H1 (cell line): Measurements from ENCODE around the gene INPP5F. TPM values are rescaled to one million over a fixed set of nuclear protein-coding genes. Genes with fewer than 3 reads are reported as not detected.

Source experiments
- CTCF ChIA-PET: fragments of 300-600 bp; sonication (Branson Sonifier 250); formaldehyde crosslinking; loops from one replicate; lab custom pipeline; 2021; ENCODE audit not compliant: partially characterized antibody; lab: Charles Lee
- POLR2A ChIA-PET: fragments of 300-600 bp; sonication (Branson Sonifier 250); formaldehyde crosslinking; loops from one replicate; lab custom pipeline; 2021; ENCODE audit warnings: inconsistent platforms; ENCODE audit not compliant: partially characterized antibody; lab: Charles Lee
- DNase-seq, 2 experiments: peaks; one replicate each; pipeline versions ENCODE4 v3.0.0 to v3.0.0-alpha.2; 2010 to 2022; ENCODE audit warnings: low spot score in 2 of 2, low read depth in 1 of 2, mixed read lengths in 1 of 2
- FAIRE-seq: peaks from 2 replicates; lab custom pipeline; 2011; peaks lifted over from hg19 to GRCh38; lab: Jason Lieb, UNC
- H2AFZ ChIP-seq: 2 replicates; pipeline ENCODE4 v1.8.1; 2012; ENCODE audit warnings: low read length, inconsistent platforms
- H2AK5ac ChIP-seq: 2 replicates; pipeline ENCODE4 v1.6.1; 2013; ENCODE audit warnings: low read depth, low read length
- H2BK120ac ChIP-seq: replicated peaks from 2 replicates; pipeline ENCODE3; 2013; ENCODE audit warnings: low read depth, low read length, inconsistent platforms
- H2BK12ac ChIP-seq: 2 replicates; pipeline ENCODE4 v1.6.1; 2013; ENCODE audit warnings: low read depth, low read length
- H2BK15ac ChIP-seq: 2 replicates; pipeline ENCODE4 v1.6.1; 2013; ENCODE audit warnings: low read length
- H2BK20ac ChIP-seq: 2 replicates; pipeline ENCODE4 v1.6.1; 2013; ENCODE audit warnings: low read length
- H2BK5ac ChIP-seq: 2 replicates; pipeline ENCODE4 v1.6.1; 2013; ENCODE audit warnings: low read depth, low read length
- H3K14ac ChIP-seq: 2 replicates; pipeline ENCODE4 v1.6.1; 2013; ENCODE audit warnings: inconsistent platforms; ENCODE audit not compliant: insufficient read length
- H3K18ac ChIP-seq: 2 replicates; pipeline ENCODE4 v1.6.1; 2013; ENCODE audit warnings: low read length; ENCODE audit errors: extremely low read depth
- H3K23ac ChIP-seq: 2 replicates; pipeline ENCODE4 v1.6.1; 2013; ENCODE audit warnings: inconsistent platforms; ENCODE audit not compliant: insufficient read length
- H3K23me2 ChIP-seq: 2 replicates; pipeline ENCODE4 v1.6.1; 2013; ENCODE audit warnings: low read depth, low read length
- H3K27ac ChIP-seq: 2 replicates; pipeline ENCODE4 v1.6.1; 2011; ENCODE audit warnings: low read depth, low read length, inconsistent platforms
- H3K27me3 ChIP-seq, 4 experiments: replicated peaks in 1 of 4; 1 replicate in 1 of 4; 2 replicates in 3 of 4; pipeline versions ENCODE4 v1.6.1 to v1.8.1; 2011 to 2013; ENCODE audit warnings: low read length in 3 of 4, mild to moderate bottlenecking in 3 of 4, inconsistent platforms in 2 of 4, mixed read lengths in 2 of 4, moderate library complexity in 1 of 4; ENCODE audit not compliant: control insufficient read depth in 3 of 4, insufficient read depth in 3 of 4; ENCODE audit errors: extremely low read depth in 1 of 4
- H3K36me3 ChIP-seq, 4 experiments: 2 replicates each; pipeline versions ENCODE4 v1.6.1 to v1.8.1; 2011 to 2013; ENCODE audit warnings: mild to moderate bottlenecking in 4 of 4, low read length in 3 of 4, moderate library complexity in 2 of 4, control low read depth in 1 of 4, inconsistent platforms in 1 of 4; ENCODE audit not compliant: insufficient read depth in 4 of 4, control insufficient read depth in 2 of 4
- H3K4ac ChIP-seq: replicated peaks from 2 replicates; pipeline ENCODE3; 2013; ENCODE audit warnings: low read length, low read depth, mixed read lengths, inconsistent platforms; ENCODE audit not compliant: insufficient read length
- H3K4me1 ChIP-seq, 4 experiments: replicated peaks in 1 of 4; 1 replicate in 1 of 4; 2 replicates in 3 of 4; pipeline versions ENCODE4 v1.6.1 to v1.8.1; 2011 to 2013; ENCODE audit warnings: low read length in 3 of 4, inconsistent platforms in 2 of 4, mixed read lengths in 1 of 4; ENCODE audit not compliant: insufficient read depth in 4 of 4, control insufficient read depth in 3 of 4
- H3K4me2 ChIP-seq, 2 experiments: 2 replicates each; pipeline versions ENCODE4 v1.6.1 to v1.8.1; 2011 to 2013; ENCODE audit warnings: low read depth in 2 of 2, low read length in 2 of 2, control low read depth in 1 of 2, inconsistent platforms in 1 of 2, mild to moderate bottlenecking in 1 of 2; ENCODE audit not compliant: insufficient read depth in 1 of 2
- H3K4me3 ChIP-seq, 4 experiments: fragments of 200-600, 300-600 bp in 1 of 4; sonication (generic), shearing (Covaris generic), sonication (Bioruptor Twin) in 1 of 4; 2 replicates each; pipeline versions ENCODE4 v1.5.1 to v1.8.1; 2011 to 2016; ENCODE audit warnings: low read length in 4 of 4, low read depth in 3 of 4, control low read depth in 2 of 4, inconsistent platforms in 2 of 4, mild to moderate bottlenecking in 2 of 4, mixed read lengths in 1 of 4, moderate library complexity in 1 of 4; ENCODE audit not compliant: insufficient read depth in 2 of 4; ENCODE audit errors: extremely low read depth in 1 of 4
- H3K56ac ChIP-seq: replicated peaks from 2 replicates; pipeline ENCODE3; 2013; ENCODE audit warnings: low read depth, mild to moderate bottlenecking, mixed read lengths, low read length, inconsistent platforms; ENCODE audit not compliant: insufficient read length
- H3K79me1 ChIP-seq: 2 replicates; pipeline ENCODE4 v1.6.1; 2013; ENCODE audit warnings: low read depth, low read length, control low read depth
- H3K79me2 ChIP-seq, 2 experiments: 2 replicates each; pipeline versions ENCODE4 v1.6.1 to v1.8.1; 2012 to 2013; ENCODE audit warnings: low read length in 2 of 2, mild to moderate bottlenecking in 2 of 2, inconsistent platforms in 1 of 2; ENCODE audit not compliant: insufficient read depth in 2 of 2, control insufficient read depth in 1 of 2
- H3K9ac ChIP-seq, 4 experiments: replicated peaks in 1 of 4; 1 replicate in 1 of 4; 2 replicates in 3 of 4; pipeline versions ENCODE4 v1.6.1 to v1.8.1; 2011 to 2013; ENCODE audit warnings: low read depth in 3 of 4, low read length in 3 of 4, control low read depth in 2 of 4, mild to moderate bottlenecking in 2 of 4, moderate library complexity in 2 of 4, inconsistent platforms in 1 of 4; ENCODE audit errors: extremely low read depth in 1 of 4
- H3K9me3 ChIP-seq, 2 experiments: 2 replicates each; pipeline versions ENCODE4 v1.6.1 to v1.8.1; 2012 to 2013; ENCODE audit warnings: mild to moderate bottlenecking in 2 of 2, moderate library complexity in 2 of 2, control low read depth in 1 of 2, inconsistent platforms in 1 of 2, low read depth in 1 of 2, low read length in 1 of 2, mixed read lengths in 1 of 2; ENCODE audit not compliant: insufficient read depth in 2 of 2
- H4K20me1 ChIP-seq, 2 experiments: replicated peaks in 1 of 2; 2 replicates each; pipeline versions ENCODE3 to v1.8.1; 2011 to 2013; ENCODE audit warnings: inconsistent platforms in 2 of 2, low read length in 2 of 2, mild to moderate bottlenecking in 1 of 2; ENCODE audit not compliant: insufficient read depth in 2 of 2, control insufficient read depth in 1 of 2
- H4K5ac ChIP-seq: 2 replicates; pipeline ENCODE4 v1.6.1; 2013; ENCODE audit warnings: low read length, low read depth, mixed read lengths, inconsistent platforms; ENCODE audit not compliant: insufficient read length
- H4K8ac ChIP-seq: 2 replicates; pipeline ENCODE4 v1.8.0; 2013; ENCODE audit warnings: mild to moderate bottlenecking, moderate library complexity, low read length, inconsistent platforms; ENCODE audit not compliant: insufficient read depth; ENCODE audit errors: extremely low read depth
- H4K91ac ChIP-seq: replicated peaks from 2 replicates; pipeline ENCODE3; 2013; ENCODE audit warnings: low read length, mixed read lengths, inconsistent platforms; ENCODE audit not compliant: insufficient read length
- WGBS, 2 experiments: shearing (Covaris generic) in 1 of 2; methylation state at CpG; one replicate each; pipeline versions ENCODE4 v1.1.6 to v1.1.7; 2013 to 2015; ENCODE audit warnings: low lambda C conversion rate in 2 of 2, mixed read lengths in 2 of 2, inconsistent platforms in 1 of 2, low coverage in 1 of 2, missing lambda C conversion rate in 1 of 2; ENCODE audit not compliant: insufficient replicate concordance in 2 of 2, insufficient coverage in 1 of 2, insufficient read length in 1 of 2; ENCODE audit errors: extremely low coverage in 1 of 2, missing lambda C conversion rate in 1 of 2; 5-methylcytosine and 5-hydroxymethylcytosine counted together
- polyA plus RNA-seq, 7 experiments: library from polyadenylated mRNA; depleted of rRNA in 3 of 7; stranded (reverse) in 5 of 7; unstranded in 2 of 7; fragments of >200 nt in 5 of 7; fragments of 200-250 nt in 2 of 7; gene quantifications; 1 replicate in 5 of 7; 2 replicates in 1 of 7; 4 replicates in 1 of 7; pipeline versions ENCODE4 v1.2.1 to v1.2.3, GENCODE V29; 2011 to 2013; ENCODE audit warnings: missing spikeins in 2 of 7, mixed read lengths in 2 of 7
- total RNA-seq: library from RNA; stranded (reverse); fragmentation: NEBNext Ultra II Directional; extraction: Animal tissue kit (Norgen Biotek cat#: 25700); gene quantifications from 2 replicates; pipeline ENCODE4 v1.2.1, GENCODE V29; 2021

Gene INPP5F
- total and polyA plus RNA-seq, 2 of the 8 experiments (the other 6 are each of a cell fraction or from before 2014, with no cell fraction given) = 50.1 to 101 TPM

DNA sequence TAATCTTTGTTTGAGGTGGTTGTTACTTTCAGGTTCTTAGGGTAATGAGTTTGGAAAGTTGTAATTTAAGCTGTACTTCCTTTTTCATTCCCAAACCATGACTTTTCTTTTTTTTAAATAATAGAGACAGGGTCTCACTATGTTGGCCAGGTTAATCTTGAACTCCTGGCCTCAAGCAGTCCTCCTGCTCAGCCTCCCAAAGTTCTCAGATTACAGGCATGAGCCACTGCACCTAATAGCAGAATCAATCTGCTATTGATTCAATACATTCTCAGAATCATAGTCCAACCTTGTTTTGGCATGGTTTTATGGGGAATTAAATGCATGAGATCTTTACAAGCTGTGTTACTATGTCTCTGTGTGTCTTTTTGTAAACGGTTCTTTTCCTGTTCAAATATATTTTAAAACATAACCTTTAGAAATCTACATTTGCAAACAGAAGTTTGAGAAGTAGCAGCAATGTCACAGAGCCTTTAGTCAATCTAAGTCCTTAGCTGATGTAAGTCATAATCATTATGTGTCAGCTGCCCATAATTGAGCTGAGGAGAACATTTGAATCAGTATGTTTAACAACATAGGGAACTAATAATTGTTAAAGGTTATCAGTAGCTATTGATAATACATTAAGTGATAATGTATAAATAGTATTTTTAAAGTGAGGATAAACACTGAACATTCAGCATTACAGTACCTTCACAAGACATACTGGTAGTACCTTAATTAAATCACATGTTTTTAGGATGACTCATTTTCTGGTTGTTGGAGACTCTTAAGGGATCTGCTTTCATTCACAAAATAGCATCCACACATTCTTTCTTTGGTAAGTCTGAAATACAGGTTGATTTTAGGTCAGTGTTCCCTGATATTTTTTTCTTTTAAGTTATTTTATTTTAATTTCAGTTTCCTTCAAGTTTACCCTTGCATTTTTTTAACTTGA, 8.8 kb downstream of the INPP5F start:
- H3K36me3 ChIP-seq = no peaks in the 10 kb centered on the region
- H3K9me3 ChIP-seq = no peaks in the 10 kb centered on the region
- WGBS, 2 experiments = 68% methylated on average over 1 of the region's 1 CpG; no CpG with 5 or more reads in 1 of the 2 experiments
- no peak overlapping the region; the same call in 1 of the 2 replicates for H2BK12ac ChIP-seq
- no peak overlapping the region for H3K9ac ChIP-seq
- DNase-seq = no peak
- H3K14ac ChIP-seq = no peak overlapping the region
- H3K4me1 ChIP-seq = peaks cover 0 to 12% (median 6%) of the 10 kb centered on the region in 4 experiments; a peak in 3 of 7 replicates
- H2BK120ac ChIP-seq = no peak overlapping the region
- no peak overlapping the region for H3K4ac ChIP-seq
- 0 out of 4 replicates have a peak overlapping the region, but pooled peaks of 1 of the 2 experiments have one; percentile 18 for H3K4me2 ChIP-seq
- H3K27ac ChIP-seq = no peak overlapping the region; the same call in 1 of the 2 replicates
- H3K27me3 ChIP-seq = no peaks in the 10 kb centered on the region
- no peak overlapping the region for H2BK20ac ChIP-seq
- no peak overlapping the region for H3K56ac ChIP-seq
- no peak overlapping the region for H2AK5ac ChIP-seq
- H4K91ac ChIP-seq = no peak overlapping the region
- no peak overlapping the region for H2AFZ ChIP-seq
- no peak overlapping the region for H3K23ac ChIP-seq
- FAIRE-seq = no peak
- H2BK5ac ChIP-seq = no peak overlapping the region
- H3K18ac ChIP-seq = no peak overlapping the region
- H3K4me3 ChIP-seq = peak overlapping the region in 1 of 4 experiments; percentile 19; a peak in 1 of 8 replicates
- ChIA-PET CTCF (interaction anchor here (1.3 to 5.7 kb wide), 4 partner anchors 9 to 80 kb away, joined by 3 to 30 read pairs (median 15); partner anchors contain the start of gene INPP5F), POLR2A (interaction anchor here (1.0 to 1.7 kb wide), 3 partner anchors 9 to 47 kb away, joined by 3 to 6 read pairs (median 5); partner anchors contain the start of gene INPP5F)
- no peak overlapping the region for H2BK15ac ChIP-seq
- no peaks in the 10 kb centered on the region for H4K20me1 ChIP-seq
- H4K8ac ChIP-seq = no peak overlapping the region
- no peaks in the 10 kb centered on the region for H3K79me1 ChIP-seq
- H3K23me2 ChIP-seq = no peaks in the 10 kb centered on the region
- H4K5ac ChIP-seq = peak overlapping the region; percentile 38
- H3K79me2 ChIP-seq = peaks cover 0 to 56% of the 10 kb centered on the region in 2 experiments; a peak in 2 of 4 replicates
